HepG2 (cell line): ENCODE measurements around the gene RIMBP3C. TPM values are rescaled to one million over a fixed set of nuclear protein-coding genes. Genes with fewer than 3 reads are reported as not detected.

ENCODE experiments used
- ATAC-seq: fragments of 200-7000 bp; cut with Tn5 transposase; 3 replicates; pipeline ENCODE4 v1.9.1; 2020; ENCODE audit warnings: mild to moderate bottlenecking, moderate library complexity
- BruUV-seq: library from RNA; stranded (reverse); fragments of 400-500 nt; replicated peaks from 2 replicates; lab custom pipeline; 2021; lab: Mats Ljungman, UMichigan
- CTCF ChIA-PET: fragments of 300-600 bp; formaldehyde crosslinking; extraction: SDS; loops from one replicate; lab custom pipeline; 2021; ENCODE audit warnings: low total read pairs, inconsistent platforms, low intra/inter-chr PET ratio; lab: Yijun Ruan, JAX
- POLR2A ChIA-PET: fragments of 350-600 bp; sonication (Branson Sonifier 250); formaldehyde crosslinking; loops from one replicate; lab custom pipeline; 2020; ENCODE audit warnings: antibody characterized with exemption, inconsistent platforms; lab: Yijun Ruan, JAX
- DNase-seq: peaks from one replicate; pipeline ENCODE4 v3.0.0-alpha.2; 2015; ENCODE audit warnings: low spot score
- FAIRE-seq: peaks from 3 replicates; lab custom pipeline; 2011; peaks lifted over from hg19 to GRCh38; lab: Jason Lieb, UNC
- H2AFZ ChIP-seq: one replicate; pipeline ENCODE4 v1.6.1; 2011; ENCODE audit warnings: low read length, inconsistent platforms
- H3K27ac ChIP-seq: fragments of 300-600 bp; 3 replicates; pipeline ENCODE4 v1.8.0; 2011; ENCODE audit warnings: mixed run types, mild to moderate bottlenecking, mixed read lengths, low read length, inconsistent platforms; ENCODE audit not compliant: insufficient read depth; ENCODE audit errors: extremely low read length
- H3K27me3 ChIP-seq, 2 experiments: fragments of 200-600 bp in 1 of 2; 2 replicates in 1 of 2; 3 replicates in 1 of 2; pipeline versions ENCODE4 v1.6.0 to v1.8.0; 2011; ENCODE audit warnings: low read length in 2 of 2, mild to moderate bottlenecking in 2 of 2, moderate library complexity in 2 of 2, inconsistent platforms in 1 of 2; ENCODE audit not compliant: insufficient read depth in 2 of 2, control insufficient read depth in 1 of 2
- H3K36me3 ChIP-seq, 2 experiments: fragments of 200-600 bp in 1 of 2; replicated peaks in 1 of 2; 2 replicates in 1 of 2; 3 replicates in 1 of 2; pipeline versions ENCODE4 v1.5.1 to v1.8.0; 2011; ENCODE audit warnings: low read length in 2 of 2, inconsistent platforms in 1 of 2; ENCODE audit not compliant: insufficient read depth in 2 of 2, control insufficient read depth in 1 of 2
- H3K4me1 ChIP-seq: 2 replicates; pipeline ENCODE4 v1.5.1; 2012; ENCODE audit warnings: low read length, inconsistent platforms; ENCODE audit not compliant: insufficient read depth
- H3K4me2 ChIP-seq: 2 replicates; pipeline ENCODE4 v1.6.0; 2011; ENCODE audit warnings: low read depth, low read length, inconsistent platforms
- H3K4me3 ChIP-seq, 3 experiments: fragments of 200-600 bp in 1 of 3; sonication (generic), shearing (Covaris generic) in 1 of 3; replicated peaks in 1 of 3; 2 replicates each; pipeline ENCODE4 v1.5.1; 2011 to 2016; ENCODE audit warnings: low read length in 3 of 3, inconsistent platforms in 2 of 3, low read depth in 2 of 3, mild to moderate bottlenecking in 2 of 3, control low read depth in 1 of 3, mixed read lengths in 1 of 3; ENCODE audit not compliant: insufficient read depth in 1 of 3
- H3K79me2 ChIP-seq: one replicate; pipeline ENCODE4 v1.6.1; 2011; ENCODE audit warnings: low read length, inconsistent platforms; ENCODE audit not compliant: insufficient read depth
- H3K9ac ChIP-seq: 2 replicates; pipeline ENCODE4 v1.6.0; 2011; ENCODE audit warnings: mild to moderate bottlenecking, low read depth, low read length, inconsistent platforms; ENCODE audit not compliant: insufficient read depth
- H3K9me3 ChIP-seq: 2 replicates; pipeline ENCODE4 v1.5.1; 2012; ENCODE audit warnings: mild to moderate bottlenecking, low read length
- H4K20me1 ChIP-seq: 2 replicates; pipeline ENCODE4 v1.6.0; 2011; ENCODE audit warnings: inconsistent platforms, mild to moderate bottlenecking, low read length, moderate library complexity; ENCODE audit not compliant: insufficient read depth
- GATAD1 ChIP-seq: IDR thresholded peaks from 2 replicates; pipeline ENCODE4 v1.6.1; 2016; ENCODE audit warnings: missing genetic modification reagents, missing compliant biosample characterization
- HNRNPLL ChIP-seq: fragments of 200-400 bp; formaldehyde crosslinking; IDR thresholded peaks from 2 replicates; pipeline ENCODE4 v1.6.1; 2017; ENCODE audit warnings: mild to moderate bottlenecking, low read depth, low read length; ENCODE audit not compliant: poor library complexity, severe bottlenecking
- NFAT5 ChIP-seq: sonication (generic); formaldehyde crosslinking; IDR thresholded peaks from 2 replicates; pipeline ENCODE4 v1.4.0; 2020; ENCODE audit warnings: missing genetic modification reagents
- SMYD3 ChIP-seq: sonication (generic); formaldehyde crosslinking; IDR thresholded peaks from 2 replicates; pipeline ENCODE4 v1.8.1; 2023; ENCODE audit warnings: mild to moderate bottlenecking, missing genetic modification reagents
- THAP8 ChIP-seq: sonication (generic); formaldehyde crosslinking; IDR thresholded peaks from 2 replicates; pipeline ENCODE4 v1.5.1; 2020; ENCODE audit warnings: missing genetic modification reagents, mild to moderate bottlenecking, borderline replicate concordance
- ZFY ChIP-seq: sonication (generic); formaldehyde crosslinking; IDR thresholded peaks from 2 replicates; pipeline ENCODE4 v1.4.0; 2020; ENCODE audit warnings: missing genetic modification reagents
- ZNF224 ChIP-seq: sonication (generic); formaldehyde crosslinking; IDR thresholded peaks from 2 replicates; pipeline ENCODE4 v1.5.0; 2020; ENCODE audit warnings: mild to moderate bottlenecking, missing genetic modification reagents
- ZNF235 ChIP-seq: sonication (generic); formaldehyde crosslinking; IDR thresholded peaks from 2 replicates; pipeline ENCODE4 v1.8.1; 2023; ENCODE audit warnings: mild to moderate bottlenecking, missing genetic modification reagents, borderline replicate concordance
- ZNF589 ChIP-seq: sonication (generic); formaldehyde crosslinking; conservative IDR thresholded peaks from 2 replicates; pipeline ENCODE4 v1.8.0; 2022; ENCODE audit warnings: mild to moderate bottlenecking, moderate library complexity, missing genetic modification reagents
- ZNF652 ChIP-seq: IDR thresholded peaks from 2 replicates; pipeline ENCODE4 v1.6.1; 2016; ENCODE audit warnings: low read depth, borderline replicate concordance
- ZSCAN31 ChIP-seq: sonication (generic); formaldehyde crosslinking; IDR thresholded peaks from 2 replicates; pipeline ENCODE4 v1.5.0; 2020; ENCODE audit warnings: low read depth, mild to moderate bottlenecking, missing genetic modification reagents
- WGBS: methylation state at CpG from one replicate; pipeline ENCODE4 v1.1.6; 2017; ENCODE audit warnings: low lambda C conversion rate; 5-methylcytosine and 5-hydroxymethylcytosine counted together
- in situ Hi-C: cut with HindIII; loops from 2 replicates; pipeline ENCODE4 v1.10.0; 2017; ENCODE audit warnings: low pct_unique_long_range_greater_than_20kb; ENCODE audit not compliant: extremely low pct_ligation_motif_present
- intact Hi-C: fragments of 100-400 bp; cut with micrococcal nuclease; formaldehyde crosslinking; loops from one replicate; pipeline ENCODE4 v1.10.0; 2022; ENCODE audit not compliant: unreplicated experiment
- polyA plus RNA-seq, 8 experiments: library from polyadenylated mRNA; depleted of rRNA in 3 of 8; stranded (reverse) in 7 of 8; unstranded in 1 of 8; fragments of >200 nt; fragmentation: Illumina TruSeq in 4 of 8; extraction: Trizol in 4 of 8; gene quantifications; 2 replicates each; pipeline versions ENCODE4 v1.2.1 to v1.2.3, GENCODE V29; 2011 to 2016; ENCODE audit warnings: low read depth in 4 of 8, missing spikeins in 1 of 8, mixed read lengths in 1 of 8; ENCODE audit not compliant: insufficient read depth in 1 of 8
- total RNA-seq, 5 experiments: library from RNA; depleted of rRNA; stranded (reverse); fragments of >200 nt; fragmentation: Illumina TruSeq; extraction: Trizol; gene quantifications; 2 replicates each; pipeline ENCODE4 v1.2.3, GENCODE V29; 2016; ENCODE audit warnings: low read depth in 1 of 5
- TF ChIP-seq, protein P1 (sequence below): sonication (generic); formaldehyde crosslinking; IDR thresholded peaks from 2 replicates; pipeline ENCODE4 v1.4.0; 2020; ENCODE audit warnings: mild to moderate bottlenecking, missing genetic modification reagents
- TF ChIP-seq, protein P2 (sequence below): sonication (generic); formaldehyde crosslinking; conservative IDR thresholded peaks from 2 replicates; pipeline ENCODE4 v1.8.0; 2022; ENCODE audit warnings: missing genetic modification reagents
- TF ChIP-seq, protein P3 (sequence below): sonication (generic); formaldehyde crosslinking; IDR thresholded peaks from 2 replicates; pipeline ENCODE4 v1.8.1; 2023; ENCODE audit warnings: mild to moderate bottlenecking, missing genetic modification reagents, borderline replicate concordance
- TF ChIP-seq, protein P4 (sequence below): sonication (generic); formaldehyde crosslinking; IDR thresholded peaks from 2 replicates; pipeline ENCODE4 v1.5.1; 2020; ENCODE audit warnings: mild to moderate bottlenecking, moderate library complexity, missing genetic modification reagents

The RIMBP3C gene
- total and polyA plus RNA-seq, 2 of the 13 experiments (the other 11 are each of a cell fraction or from before 2014, with no cell fraction given): 0.15 TPM; not detected in 1

DNA sequence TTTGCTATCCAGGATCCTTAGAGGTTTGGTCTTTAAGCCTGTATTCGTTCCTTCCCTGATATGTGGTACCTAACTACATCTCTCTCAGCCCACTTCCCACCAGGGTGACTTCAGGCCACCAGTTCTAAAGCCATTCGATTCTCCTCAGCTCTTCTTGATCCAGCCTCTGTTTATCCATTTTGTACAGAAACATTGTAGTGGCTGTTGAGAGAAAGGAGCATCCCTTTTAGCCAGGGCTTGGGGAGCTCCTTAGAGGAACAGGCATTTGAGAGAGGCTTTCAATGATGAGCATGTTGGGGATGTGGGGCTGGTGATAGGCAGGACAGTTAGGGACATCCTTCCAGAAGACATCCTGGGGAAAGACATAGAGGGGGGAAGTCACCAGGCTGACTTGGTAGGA, 34.1 kb upstream of the RIMBP3C start:
- no peaks in the 10 kb centered on the region for H3K27me3 ChIP-seq
- FAIRE-seq: no peak
- in situ Hi-C loops (no loop called here), intact Hi-C loops (no loop called here)
- no peak for DNase-seq
- no peak overlapping the region for H3K4me3 ChIP-seq
- H3K27ac ChIP-seq: no peak overlapping the region
- peaks cover 84% of the 10 kb centered on the region for H3K79me2 ChIP-seq
- H3K4me1 ChIP-seq: peaks cover 13% of the 10 kb centered on the region
- no peak overlapping the region for H2AFZ ChIP-seq
- BruUV-seq: no TSS peak
- H3K9me3 ChIP-seq: no peaks in the 10 kb centered on the region
- no peak overlapping the region for H3K4me2 ChIP-seq
- no peak overlapping the region for H3K9ac ChIP-seq
- POLR2A ChIA-PET: no interaction called here
- H3K36me3 ChIP-seq: peaks cover 7 to 26% of the 10 kb centered on the region in 2 experiments
- WGBS: 94% methylated on average over 2 of the region's 2 CpGs
- peaks cover 69% of the 10 kb centered on the region for H4K20me1 ChIP-seq
- CTCF ChIA-PET: no interaction called here
- no peak for ATAC-seq
- TF ChIP-seq, protein P1, sequence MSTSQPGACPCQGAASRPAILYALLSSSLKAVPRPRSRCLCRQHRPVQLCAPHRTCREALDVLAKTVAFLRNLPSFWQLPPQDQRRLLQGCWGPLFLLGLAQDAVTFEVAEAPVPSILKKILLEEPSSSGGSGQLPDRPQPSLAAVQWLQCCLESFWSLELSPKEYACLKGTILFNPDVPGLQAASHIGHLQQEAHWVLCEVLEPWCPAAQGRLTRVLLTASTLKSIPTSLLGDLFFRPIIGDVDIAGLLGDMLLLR (CRISPR knock-in tag): no peak
- no peak for TF ChIP-seq ZNF224 (CRISPR knock-in tag)
- no peak for TF ChIP-seq ZSCAN31 (CRISPR knock-in tag)
- no peak for TF ChIP-seq NFAT5 (CRISPR knock-in tag)
- no peak for TF ChIP-seq THAP8
- TF ChIP-seq ZNF235 (CRISPR knock-in tag): no peak
- no peak for TF ChIP-seq SMYD3 (CRISPR knock-in tag)
- TF ChIP-seq, protein P2, sequence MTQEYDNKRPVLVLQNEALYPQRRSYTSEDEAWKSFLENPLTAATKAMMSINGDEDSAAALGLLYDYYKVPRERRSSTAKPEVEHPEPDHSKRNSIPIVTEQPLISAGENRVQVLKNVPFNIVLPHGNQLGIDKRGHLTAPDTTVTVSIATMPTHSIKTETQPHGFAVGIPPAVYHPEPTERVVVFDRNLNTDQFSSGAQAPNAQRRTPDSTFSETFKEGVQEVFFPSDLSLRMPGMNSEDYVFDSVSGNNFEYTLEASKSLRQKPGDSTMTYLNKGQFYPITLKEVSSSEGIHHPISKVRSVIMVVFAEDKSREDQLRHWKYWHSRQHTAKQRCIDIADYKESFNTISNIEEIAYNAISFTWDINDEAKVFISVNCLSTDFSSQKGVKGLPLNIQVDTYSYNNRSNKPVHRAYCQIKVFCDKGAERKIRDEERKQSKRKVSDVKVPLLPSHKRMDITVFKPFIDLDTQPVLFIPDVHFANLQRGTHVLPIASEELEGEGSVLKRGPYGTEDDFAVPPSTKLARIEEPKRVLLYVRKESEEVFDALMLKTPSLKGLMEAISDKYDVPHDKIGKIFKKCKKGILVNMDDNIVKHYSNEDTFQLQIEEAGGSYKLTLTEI (CRISPR knock-in tag): no peak
- TF ChIP-seq ZNF652 (CRISPR knock-in tag): no peak
- TF ChIP-seq, protein P3, sequence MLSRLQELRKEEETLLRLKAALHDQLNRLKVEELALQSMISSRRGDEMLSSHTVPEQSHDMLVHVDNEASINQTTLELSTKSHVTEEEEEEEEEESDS (CRISPR knock-in tag): no peak
- no peak for TF ChIP-seq GATAD1 (CRISPR knock-in tag)
- no peak for TF ChIP-seq ZNF589
- no peak for TF ChIP-seq ZFY
- TF ChIP-seq HNRNPLL: no peak
- TF ChIP-seq, protein P4, sequence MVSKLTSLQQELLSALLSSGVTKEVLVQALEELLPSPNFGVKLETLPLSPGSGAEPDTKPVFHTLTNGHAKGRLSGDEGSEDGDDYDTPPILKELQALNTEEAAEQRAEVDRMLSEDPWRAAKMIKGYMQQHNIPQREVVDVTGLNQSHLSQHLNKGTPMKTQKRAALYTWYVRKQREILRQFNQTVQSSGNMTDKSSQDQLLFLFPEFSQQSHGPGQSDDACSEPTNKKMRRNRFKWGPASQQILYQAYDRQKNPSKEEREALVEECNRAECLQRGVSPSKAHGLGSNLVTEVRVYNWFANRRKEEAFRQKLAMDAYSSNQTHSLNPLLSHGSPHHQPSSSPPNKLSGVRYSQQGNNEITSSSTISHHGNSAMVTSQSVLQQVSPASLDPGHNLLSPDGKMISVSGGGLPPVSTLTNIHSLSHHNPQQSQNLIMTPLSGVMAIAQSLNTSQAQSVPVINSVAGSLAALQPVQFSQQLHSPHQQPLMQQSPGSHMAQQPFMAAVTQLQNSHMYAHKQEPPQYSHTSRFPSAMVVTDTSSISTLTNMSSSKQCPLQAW (CRISPR knock-in tag): no peak
